Airway epithelial cell (primary cell): ENCODE measurements around the gene HNRNPH3. TPM values are rescaled to one million over a fixed set of nuclear protein-coding genes. Genes with fewer than 3 reads are reported as not detected.

Experiments
- total RNA-seq: library from RNA; depleted of rRNA; stranded (reverse); fragments of >200 nt; gene quantifications from 2 replicates; pipeline ENCODE4 v1.2.3, GENCODE V29; 2015

HNRNPH3 gene
- total RNA-seq = 29.1 and 31.7 TPM in 2 replicates

GRCh38 chr10:68331455-68332258, at the start of gene HNRNPH3:
TSS of gene HNRNPH3 (plus strand) at chr10:68332064. CDS start at chr10:68337222, 5,158 bp downstream.

GRCh38 chr10:68332259-68333057, 594 bp downstream of the HNRNPH3 start, which contains the start of gene PBLD:
TSS of gene PBLD (minus strand) at chr10:68332928. CDS start at chr10:68306844, 26,084 bp downstream.

Other genes with a start within 250 kb of the HNRNPH3 start
- not detected in 2 replicates for gene MYPN, start 222.6 kb upstream of the HNRNPH3 start, total RNA-seq
- gene ATOH7, start 100.0 kb upstream of the HNRNPH3 start, total RNA-seq = not detected in 2 replicates
- 0.98 and 1.5 TPM in 2 replicates for gene PBLD, start 864 bp downstream of the HNRNPH3 start, total RNA-seq
- 5.6 and 9.0 TPM in 2 replicates for gene RUFY2, start 75.2 kb downstream of the HNRNPH3 start, total RNA-seq
- gene DNA2, start 139.9 kb downstream of the HNRNPH3 start, total RNA-seq = 8.8 and 9.1 TPM in 2 replicates
- gene SLC25A16, start 195.5 kb downstream of the HNRNPH3 start, total RNA-seq = 4.0 and 4.7 TPM in 2 replicates
- 0.51 and 0.85 TPM in 2 replicates for gene TET1, start 228.3 kb downstream of the HNRNPH3 start, total RNA-seq